ENCODE results near the gene HECTD4.

DNA sequence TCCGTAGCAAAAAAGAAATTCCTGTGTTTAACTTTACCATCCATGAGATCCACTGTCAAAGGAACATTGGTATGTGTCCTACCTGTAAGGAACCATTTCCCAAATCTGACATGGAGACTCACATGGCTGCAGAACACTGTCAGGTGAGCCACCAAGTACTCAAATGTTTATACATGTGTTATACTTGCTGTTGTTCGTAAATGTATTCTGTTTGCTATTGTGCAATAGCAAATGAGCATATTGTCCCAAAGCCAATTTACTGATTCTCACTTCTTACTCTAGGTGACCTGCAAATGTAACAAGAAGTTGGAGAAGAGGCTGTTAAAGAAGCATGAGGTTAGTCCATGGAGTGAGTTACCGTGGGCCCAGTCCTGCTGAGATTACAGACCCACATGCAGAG lies 247.5 kb downstream of the HECTD4 start:
- TF ChIP-seq, protein P1, sequence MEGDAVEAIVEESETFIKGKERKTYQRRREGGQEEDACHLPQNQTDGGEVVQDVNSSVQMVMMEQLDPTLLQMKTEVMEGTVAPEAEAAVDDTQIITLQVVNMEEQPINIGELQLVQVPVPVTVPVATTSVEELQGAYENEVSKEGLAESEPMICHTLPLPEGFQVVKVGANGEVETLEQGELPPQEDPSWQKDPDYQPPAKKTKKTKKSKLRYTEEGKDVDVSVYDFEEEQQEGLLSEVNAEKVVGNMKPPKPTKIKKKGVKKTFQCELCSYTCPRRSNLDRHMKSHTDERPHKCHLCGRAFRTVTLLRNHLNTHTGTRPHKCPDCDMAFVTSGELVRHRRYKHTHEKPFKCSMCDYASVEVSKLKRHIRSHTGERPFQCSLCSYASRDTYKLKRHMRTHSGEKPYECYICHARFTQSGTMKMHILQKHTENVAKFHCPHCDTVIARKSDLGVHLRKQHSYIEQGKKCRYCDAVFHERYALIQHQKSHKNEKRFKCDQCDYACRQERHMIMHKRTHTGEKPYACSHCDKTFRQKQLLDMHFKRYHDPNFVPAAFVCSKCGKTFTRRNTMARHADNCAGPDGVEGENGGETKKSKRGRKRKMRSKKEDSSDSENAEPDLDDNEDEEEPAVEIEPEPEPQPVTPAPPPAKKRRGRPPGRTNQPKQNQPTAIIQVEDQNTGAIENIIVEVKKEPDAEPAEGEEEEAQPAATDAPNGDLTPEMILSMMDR (conservative IDR thresholded peaks at IDR 0.05 in 1 of 2, IDR thresholded peaks at IDR 0.05 in 1 of 2; ENCODE audit: extremely low read depth in 1 of 2, insufficient read depth in 1 of 2, low read depth in 1 of 2, low read length in 2 of 2): no peak
- no peak for TF ChIP-seq EZH2 (IDR thresholded peaks at IDR 0.05; ENCODE audit: borderline replicate concordance, low read length)
